Transverse colon (tissue), 4 donors: ENCODE measurements around the gene EMCN. TPM values are rescaled to one million over a fixed set of nuclear protein-coding genes. Genes with fewer than 3 reads are reported as not detected.

Experiments
- DNase-seq: peaks from one replicate; pipeline ENCODE4 v3.0.0-alpha.2; 2019
- H3K27ac ChIP-seq, 4 donors: fragments of 200-600 bp; sonication (generic); 2 replicates each; pipeline ENCODE4 v1.5.1; 2016 to 2018; ENCODE audit warnings: inconsistent platforms in 4 of 4
- H3K27me3 ChIP-seq: fragments of 200-600 bp; sonication (generic); 2 replicates; pipeline ENCODE4 v1.5.1; 2017; ENCODE audit warnings: inconsistent platforms
- H3K36me3 ChIP-seq, 4 donors: fragments of 200-600 bp; sonication (generic); 2 replicates each; pipeline ENCODE4 v1.5.1; 2017 to 2019; ENCODE audit warnings: inconsistent platforms in 4 of 4
- H3K4me1 ChIP-seq, 4 donors: fragments of 200-600 bp; sonication (generic); 2 replicates each; pipeline ENCODE4 v1.5.1; 2017 to 2020; ENCODE audit warnings: inconsistent platforms in 4 of 4
- H3K4me3 ChIP-seq, 4 donors: fragments of 200-600 bp; sonication (generic); 1 replicate in 1 of 4; 2 replicates in 3 of 4; pipeline versions ENCODE4 v1.5.1 to v1.6.1; 2017 to 2019; ENCODE audit warnings: inconsistent platforms in 4 of 4
- H3K9me3 ChIP-seq, 2 donors: fragments of 200-600 bp; sonication (generic); 2 replicates each; pipeline ENCODE4 v1.5.1; 2017 to 2019; ENCODE audit warnings: inconsistent platforms in 2 of 2
- CTCF ChIP-seq, 5 experiments: fragments of 200-600 bp in 3 of 5; fragments of 450-650 bp in 2 of 5; sonication (generic) in 3 of 5; IDR thresholded peaks; 1 replicate in 2 of 5; 2 replicates in 3 of 5; pipeline ENCODE4 v1.5.1; 2016 to 2017; ENCODE audit warnings: antibody characterized with exemption in 5 of 5, inconsistent platforms in 3 of 5, mild to moderate bottlenecking in 2 of 5, moderate library complexity in 1 of 5
- EP300 ChIP-seq: sonication (generic); formaldehyde crosslinking; IDR thresholded peaks from one replicate; pipeline ENCODE4 v1.6.1; 2017; ENCODE audit warnings: antibody characterized with exemption, low read depth
- POLR2A ChIP-seq: fragments of 450-650 bp; IDR thresholded peaks from one replicate; pipeline ENCODE4 v1.6.1; 2016; ENCODE audit warnings: antibody characterized with exemption, mild to moderate bottlenecking, moderate library complexity
- POLR2AphosphoS5 ChIP-seq, 3 donors: sonication (generic); formaldehyde crosslinking; IDR thresholded peaks; one replicate each; pipeline ENCODE4 v1.6.1; 2016; ENCODE audit warnings: antibody characterized with exemption in 3 of 3
- WGBS, 2 donors: methylation state at CpG; one replicate each; pipeline ENCODE4 v1.1.5; 2018; ENCODE audit warnings: low coverage in 1 of 2; 5-methylcytosine and 5-hydroxymethylcytosine counted together
- in situ Hi-C, 4 donors: fragments of 200-750 bp; cut with MboI; loops; one replicate each; pipeline versions ENCODE4 v1.15.0 to v1.15.1; 2017; ENCODE audit warnings: low sequenced_read_pairs in 3 of 4, low pct_ligation_motif_present in 1 of 4, low pct_unique_long_range_greater_than_20kb in 1 of 4
- intact Hi-C: fragments of 100-400 bp; cut with DNase I; formaldehyde crosslinking; loops from one replicate; pipeline ENCODE4 v1.15.1; 2023; ENCODE audit warnings: low total_unique reads
- total RNA-seq, 4 donors: library from RNA; depleted of rRNA; stranded (reverse); fragments of >200 nt; gene quantifications; one replicate each; pipeline ENCODE4 v1.1.0, GENCODE V29; 2016

The EMCN gene
- total RNA-seq, 4 donors from 2014 or later = 1.2 to 1.6 (median 1.5) TPM

DNA sequence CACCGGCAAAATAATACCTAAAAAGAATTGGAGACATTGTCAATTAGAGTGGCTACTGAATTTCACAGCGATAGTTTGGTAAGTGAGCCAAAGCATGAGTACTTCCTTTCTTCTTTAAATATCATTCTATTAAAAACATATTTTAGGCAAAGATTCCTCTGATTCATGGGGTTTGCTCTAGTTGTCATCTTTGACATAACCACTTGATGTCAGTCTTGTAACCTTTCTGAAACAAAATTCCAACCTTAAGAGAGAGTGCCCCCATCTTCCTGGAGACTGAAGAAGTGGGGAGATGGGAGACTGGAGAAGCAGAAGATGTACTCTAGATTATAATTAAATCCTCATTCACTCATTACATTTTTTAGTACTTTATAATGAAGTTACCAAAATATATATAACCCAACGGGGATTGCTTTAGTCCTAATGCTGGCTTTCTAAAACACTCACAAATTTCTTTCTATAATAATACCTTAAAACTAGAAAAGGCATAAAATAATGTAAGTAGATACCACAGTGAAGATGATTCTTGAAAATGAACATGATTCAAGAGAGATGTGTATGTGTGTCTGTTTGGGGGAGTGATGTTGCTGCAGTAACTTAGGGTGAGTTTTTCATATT, 96.4 kb downstream of the EMCN start:
- 32 to 42% methylated on average over 3 of the region's 3 CpGs for WGBS, 2 donors
- H3K4me3 ChIP-seq = no peak overlapping the region
- DNase-seq = no peak

DNA sequence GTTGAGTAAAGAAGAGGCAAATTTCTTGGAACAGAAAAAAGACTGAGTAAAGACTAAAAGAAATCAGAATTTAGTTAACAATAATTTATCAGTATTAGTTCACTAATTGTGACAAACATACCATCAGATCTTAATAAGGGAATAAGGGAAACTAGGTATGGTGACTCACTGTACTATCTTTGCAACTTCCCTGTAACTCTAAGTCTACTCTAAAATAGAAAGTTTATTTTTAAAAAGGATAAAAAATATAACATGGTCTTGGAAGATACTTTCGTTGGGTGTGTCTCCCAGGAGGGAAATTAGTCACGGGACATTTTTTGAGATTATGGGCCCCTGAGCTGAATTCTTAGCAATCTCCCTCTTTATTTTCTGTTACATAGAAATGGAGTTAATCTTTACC, 97.3 kb downstream of the EMCN start:
- intact Hi-C loops = no loop called here
- in situ Hi-C loops = no loop called here
- 39 to 45% methylated on average over 2 of the region's 2 CpGs for WGBS, 2 donors
- TF ChIP-seq CTCF (IDR thresholded peaks at IDR 0.05) (no peak), POLR2A (no peak)
- no peak for DNase-seq
- Histone ChIP-seq H3K36me3 (no peaks in the 10 kb centered on the region), H3K27me3 (no peaks in the 10 kb centered on the region), H3K4me1 (no peaks in the 10 kb centered on the region), H3K9me3 (no peaks in the 10 kb centered on the region), H3K27ac (no peak overlapping the region), H3K4me3 (no peak overlapping the region)

More for the DNA sequence above, 96.4 kb downstream of the EMCN start:
- in situ Hi-C loops = no loop called here
- intact Hi-C loops = no loop called here
- H3K4me1 ChIP-seq = no peaks in the 10 kb centered on the region
- no peaks in the 10 kb centered on the region for H3K36me3 ChIP-seq
- H3K27ac ChIP-seq = no peak overlapping the region
- TF ChIP-seq EP300 (no peak), CTCF (IDR thresholded peaks at IDR 0.05) (peak in 4 of 5 experiments; percentile 17 to 31 (median 24)), POLR2A (no peak)
- H3K9me3 ChIP-seq = no peaks in the 10 kb centered on the region
- no peaks in the 10 kb centered on the region for H3K27me3 ChIP-seq

GRCh38 chr4:100417565-100417964, 100.3 kb downstream of the EMCN start:
- Histone ChIP-seq H3K36me3 (no peaks in the 10 kb centered on the region), H3K27me3 (no peaks in the 10 kb centered on the region), H3K4me3 (no peak overlapping the region), H3K27ac (no peak overlapping the region), H3K4me1 (no peaks in the 10 kb centered on the region), H3K9me3 (no peaks in the 10 kb centered on the region)
- DNase-seq = no peak
- in situ Hi-C loops (no loop called here), intact Hi-C loops (no loop called here)
- TF ChIP-seq EP300 (no peak), CTCF (IDR thresholded peaks at IDR 0.05) (no peak), POLR2A (no peak), POLR2AphosphoS5 (IDR thresholded peaks at IDR 0.05) (no peak)
- WGBS, 2 donors = 55 to 86% methylated on average over 1 of the region's 1 CpG

DNA sequence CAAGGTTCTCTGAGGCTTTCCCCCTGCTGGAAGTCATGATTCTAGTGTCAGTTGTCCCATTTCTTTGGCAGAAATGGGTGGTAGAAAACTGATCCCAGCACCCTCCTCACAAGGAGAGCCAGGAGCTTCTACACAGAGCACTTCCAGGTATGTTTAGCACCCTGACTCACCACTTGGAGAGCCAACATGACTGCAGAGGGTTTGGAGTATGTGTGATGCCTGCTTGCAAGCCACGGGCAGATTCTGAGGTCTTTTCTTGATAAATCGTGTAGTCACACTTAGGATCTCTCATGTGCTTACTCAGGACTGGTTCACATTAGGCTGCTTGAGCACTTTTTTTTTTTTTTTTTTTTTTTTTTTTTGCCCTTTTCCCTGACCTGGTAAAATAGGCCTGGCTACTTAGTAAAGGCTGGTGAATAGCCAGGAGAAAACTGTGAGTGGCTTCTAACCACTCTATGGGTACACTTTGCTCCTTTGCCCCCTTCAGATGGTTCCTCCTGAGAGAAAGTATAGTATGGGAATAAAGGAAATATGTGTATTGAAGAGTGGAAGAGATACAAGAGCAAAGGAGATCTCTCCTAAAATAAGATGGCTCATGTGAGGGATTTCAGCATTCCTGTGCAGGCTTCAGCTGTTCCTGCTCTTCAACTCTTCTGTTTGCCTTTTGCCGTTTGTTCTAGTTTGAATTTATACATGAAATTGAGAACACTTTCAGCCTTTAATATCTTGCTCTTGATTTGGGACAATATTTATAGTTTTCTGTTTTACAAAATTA, 103.6 kb downstream of the EMCN start:
- TF ChIP-seq POLR2A (no peak), CTCF (IDR thresholded peaks at IDR 0.05) (no peak), EP300 (no peak), POLR2AphosphoS5 (IDR thresholded peaks at IDR 0.05) (no peak)
- in situ Hi-C loops = no loop called here

More for the DNA sequence above, 103.6 kb downstream of the EMCN start:
- Histone ChIP-seq H3K36me3 (no peaks in the 10 kb centered on the region), H3K4me1 (no peaks in the 10 kb centered on the region), H3K27me3 (no peaks in the 10 kb centered on the region), H3K4me3 (no peak overlapping the region), H3K9me3 (no peaks in the 10 kb centered on the region), H3K27ac (no peak overlapping the region)
- DNase-seq = no peak
- intact Hi-C loops = no loop called here
- 84 to 86% methylated on average over 3 of the region's 3 CpGs for WGBS, 2 donors
